Suprapubic skin (tissue), 2 donors: ENCODE results near the gene PPM1N.

Experiments
- EP300 ChIP-seq: sonication (generic); formaldehyde crosslinking; IDR thresholded peaks from one replicate; pipeline ENCODE4 v1.6.1; 2017; ENCODE audit warnings: antibody characterized with exemption
- POLR2A ChIP-seq, 2 donors: fragments of 450-650 bp; IDR thresholded peaks; one replicate each; pipeline ENCODE4 v1.6.1; 2017; ENCODE audit warnings: antibody characterized with exemption in 2 of 2, mild to moderate bottlenecking in 2 of 2, moderate library complexity in 2 of 2

DNA sequence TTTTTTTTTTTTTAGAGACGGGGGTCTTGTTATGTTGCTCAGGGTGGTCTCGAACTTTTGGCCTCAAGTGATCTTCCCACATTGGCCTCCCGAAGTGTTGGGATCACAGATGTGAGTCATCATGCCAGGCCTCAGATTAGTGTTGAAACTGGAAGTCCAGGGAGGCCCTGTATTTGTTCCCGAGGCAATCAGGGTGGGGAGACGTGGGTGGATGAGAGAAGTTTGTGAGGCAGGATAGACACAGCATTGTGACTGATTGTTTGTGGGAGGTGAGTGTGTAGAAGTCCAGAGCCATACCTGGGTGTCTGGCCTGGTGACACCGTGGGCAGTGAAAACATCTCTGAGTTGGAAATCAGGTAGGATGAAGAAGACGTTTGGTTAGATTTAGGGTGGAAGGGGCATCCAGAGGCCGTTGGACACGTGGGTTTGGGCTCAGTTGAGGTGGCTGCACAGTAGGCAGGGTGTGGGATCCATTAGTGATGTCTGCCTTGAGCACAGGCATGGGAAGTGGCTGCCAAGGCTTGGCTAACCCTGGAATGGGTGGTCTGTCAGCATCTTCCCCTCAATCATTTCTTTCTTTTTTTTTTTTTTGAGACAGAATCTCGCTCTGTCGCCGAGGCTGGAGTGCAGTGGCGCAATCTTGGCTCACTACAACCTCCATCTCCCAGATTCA, 13.8 kb upstream of the PPM1N start:
- TF ChIP-seq EP300 (no peak), POLR2A (IDR thresholded peaks at IDR 0.05) (no peak)
